Lung microvascular endothelial cell (primary cell): ENCODE measurements around the gene MUC5AC. TPM values are rescaled to one million over a fixed set of nuclear protein-coding genes. Genes with fewer than 3 reads are reported as not detected.
"Not testable (repeated sequence)": the region's sequence is repeated elsewhere in the genome, so short reads cannot be mapped to it uniquely, and the experiment has no call there.

Source experiments
- DNase-seq, 2 donors: peaks; one replicate each; pipeline versions ENCODE4 v3.0.0 to v3.0.0-alpha.2; 2010; ENCODE audit warnings: low read depth in 2 of 2
- total RNA-seq: library from RNA; depleted of rRNA; stranded (reverse); fragments of >200 nt; gene quantifications from 2 replicates; pipeline ENCODE4 v1.2.1, GENCODE V29; 2014

Gene MUC5AC
- total RNA-seq, 1 donor from 2014 or later, result not detected

- no peak for DNase-seq
These were observed 17.9 kb downstream of the MUC5AC start for GRCh38 chr11:1175461-1176223.

GRCh38 chr11:1176224-1177019 lies 18.7 kb downstream of the MUC5AC start:
- no peak for DNase-seq

GRCh38 chr11:1177020-1177770 lies 19.4 kb downstream of the MUC5AC start:
- no peak for DNase-seq

- DNase-seq, result no peak
These were observed 20.0 kb downstream of the MUC5AC start for GRCh38 chr11:1177771-1178090.

GRCh38 chr11:1178201-1178885 lies 20.6 kb downstream of the MUC5AC start:
- no peak for DNase-seq

- DNase-seq, result no peak
These were observed 21.2 kb downstream of the MUC5AC start for GRCh38 chr11:1178906-1179305.

- DNase-seq, result no peak
These were observed 21.9 kb downstream of the MUC5AC start for GRCh38 chr11:1179641-1180040.

GRCh38 chr11:1180171-1180570 lies 22.4 kb downstream of the MUC5AC start:
- no peak for DNase-seq

GRCh38 chr11:1180947-1181391 lies 23.2 kb downstream of the MUC5AC start:
- no peak for DNase-seq

GRCh38 chr11:1181420-1181819 lies 23.7 kb downstream of the MUC5AC start:
- no peak for DNase-seq

- DNase-seq, result no peak
These were observed 24.2 kb downstream of the MUC5AC start for GRCh38 chr11:1181853-1182535.

- DNase-seq, result not testable (repeated sequence)
These were observed 26.4 kb downstream of the MUC5AC start for GRCh38 chr11:1184139-1184538.

- not testable (repeated sequence) for DNase-seq
These were observed 30.8 kb downstream of the MUC5AC start for GRCh38 chr11:1188451-1189130.

- not testable (repeated sequence) for DNase-seq
These were observed 32.1 kb downstream of the MUC5AC start for GRCh38 chr11:1189816-1190215.

- not testable (repeated sequence) for DNase-seq
These were observed 34.2 kb downstream of the MUC5AC start for GRCh38 chr11:1191786-1192470.

GRCh38 chr11:1192741-1193325 lies 35.1 kb downstream of the MUC5AC start:
- DNase-seq, result no peak

- no peak for DNase-seq
These were observed 35.8 kb downstream of the MUC5AC start for GRCh38 chr11:1193326-1194230.

- DNase-seq, result no peak
These were observed 36.7 kb downstream of the MUC5AC start for GRCh38 chr11:1194231-1194976.
